ENCODE results near the gene CACNA1H.
"Not testable (repeated sequence)": the region's sequence is repeated elsewhere in the genome, so short reads cannot be mapped to it uniquely, and the experiment has no call there.

Gene CACNA1H

DNA sequence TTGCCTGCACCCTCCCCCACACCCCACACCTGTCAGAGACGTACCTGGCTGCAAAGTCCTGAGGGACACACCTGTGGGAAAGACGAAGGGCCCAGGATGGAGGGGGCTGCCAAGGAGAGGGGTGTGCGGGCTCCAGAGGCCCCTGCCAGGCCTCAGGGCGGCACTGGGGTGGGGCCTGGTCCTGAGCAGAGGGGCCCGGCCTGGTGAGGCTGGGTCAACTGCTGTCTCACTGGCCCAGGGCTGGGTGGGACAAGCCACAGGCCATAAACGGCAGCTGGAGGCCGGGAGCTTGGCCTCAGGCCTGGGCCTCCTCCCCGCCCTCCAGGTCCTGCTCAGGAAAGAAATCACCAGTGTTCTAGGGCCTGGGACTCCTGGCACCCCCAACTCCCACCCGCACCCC is 71.7 kb downstream of the CACNA1H start:
- DNase-seq (ENCODE audit: low read depth, low spot score) = no peak

GRCh38 chr16:1225051-1225451 is 72.1 kb downstream of the CACNA1H start, which contains the start of gene TPSG1:
Gene TPSG1, minus strand, starts transcription at chr16:1225268. Its CDS starts 16 bp downstream, at chr16:1225252.
- DNase-seq (ENCODE audit: low read depth, low spot score) = no peak

DNA sequence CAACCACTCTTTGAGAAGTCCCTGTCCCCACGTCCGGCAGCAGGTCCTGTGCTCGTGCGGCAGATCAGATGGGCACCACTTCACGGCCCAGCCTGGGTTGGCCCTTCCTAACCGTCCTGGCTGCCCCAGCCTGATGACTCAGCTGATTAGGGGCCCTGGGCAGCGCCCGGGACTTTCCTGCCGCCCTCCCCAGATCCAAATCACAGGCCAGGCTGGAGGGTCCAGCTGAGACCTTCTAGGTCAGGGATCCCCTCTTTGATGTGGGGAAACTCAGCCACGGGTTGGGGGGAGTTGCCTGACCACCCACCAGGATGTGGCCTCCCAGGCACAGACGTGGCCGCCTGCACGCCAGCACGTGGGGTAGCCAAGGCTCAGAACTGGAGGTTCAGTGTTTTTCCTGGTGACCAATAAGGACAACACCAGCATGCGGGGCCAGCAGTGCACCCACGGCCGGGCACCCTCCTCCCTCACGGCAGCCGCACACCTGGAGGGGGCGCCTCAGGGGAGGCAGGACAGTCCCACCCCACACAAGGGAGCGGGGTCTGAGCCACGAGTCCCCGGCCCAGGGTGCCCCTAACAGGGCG is 72.9 kb downstream of the CACNA1H start:
- DNase-seq (ENCODE audit: low read depth, low spot score) = not testable (repeated sequence)

DNA sequence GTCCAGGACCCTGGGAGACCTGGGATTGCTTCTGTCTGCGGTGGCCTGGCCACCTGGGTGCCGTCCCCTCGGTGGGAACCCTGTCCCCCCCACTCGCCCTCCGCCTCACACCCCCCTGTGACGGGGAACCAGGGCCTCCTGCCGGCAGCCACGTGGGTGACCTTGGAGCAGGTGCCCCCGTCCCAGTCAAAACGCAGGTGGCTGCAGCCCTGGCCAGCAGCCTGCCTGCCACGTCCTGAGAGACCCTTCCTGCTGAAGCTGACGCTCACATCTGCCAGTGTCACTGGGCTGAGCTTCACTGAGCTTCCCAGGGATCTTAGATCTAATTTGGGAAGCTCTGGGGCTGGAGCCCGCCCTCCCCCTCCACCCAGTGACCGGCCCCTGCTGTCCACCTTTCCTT is 73.8 kb downstream of the CACNA1H start:
- DNase-seq (ENCODE audit: low read depth, low spot score) = not testable (repeated sequence)

DNA sequence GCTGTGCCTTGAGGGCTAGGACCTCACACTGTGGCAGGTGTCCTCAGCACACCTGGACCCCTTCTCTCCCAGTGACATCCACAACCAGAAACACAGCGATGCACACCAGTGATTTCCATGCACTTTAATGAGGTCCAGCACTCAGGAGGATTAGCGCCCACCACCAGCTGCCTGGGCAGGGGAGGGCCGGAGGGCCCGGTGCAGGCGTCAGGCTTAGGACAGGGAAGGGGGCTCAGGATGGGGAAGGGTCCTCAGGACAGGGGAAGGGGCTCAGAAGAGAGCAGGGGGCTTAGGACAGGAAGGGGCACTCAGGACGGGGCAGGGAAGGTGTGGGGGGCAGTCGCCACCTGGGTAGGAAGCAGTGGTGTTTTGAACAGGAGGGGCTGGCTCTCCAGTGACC is 75.3 kb downstream of the CACNA1H start:
- not testable (repeated sequence) for DNase-seq (ENCODE audit: low read depth, low spot score)

DNA sequence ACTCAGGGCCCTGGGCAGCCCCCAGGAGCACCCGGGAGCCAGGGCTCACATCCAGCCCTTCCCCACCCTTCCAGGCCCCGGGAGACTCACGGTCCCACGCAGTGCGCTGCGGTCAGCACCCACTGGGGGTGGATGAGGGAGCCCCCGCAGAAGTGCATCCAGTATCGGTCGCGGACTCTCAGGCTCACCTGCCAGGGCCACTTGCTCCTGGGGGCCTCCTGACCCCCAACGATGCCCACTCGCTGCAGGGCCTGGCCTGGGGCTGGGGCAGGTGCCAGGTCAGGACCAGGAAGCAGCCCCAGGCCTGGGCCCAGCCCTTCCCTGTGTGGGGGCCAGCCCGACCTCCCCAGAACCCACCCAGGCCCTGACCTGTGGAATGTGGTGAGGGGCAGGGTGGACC is 76.6 kb downstream of the CACNA1H start:
- not testable (repeated sequence) for DNase-seq (ENCODE audit: low read depth, low spot score)

- not testable (repeated sequence) for DNase-seq (ENCODE audit: low read depth, low spot score)
These were observed 77.2 kb downstream of the CACNA1H start, which contains the start of gene TPSB2 for GRCh38 chr16:1230084-1230470. Gene TPSB2, minus strand, starts transcription at chr16:1230184. Its CDS starts 233 bp downstream, at chr16:1229951.

- DNase-seq (ENCODE audit: low read depth, low spot score) = not testable (repeated sequence)
These were observed 77.7 kb downstream of the CACNA1H start for GRCh38 chr16:1230471-1231212.

GRCh38 chr16:1231301-1231700 is 78.4 kb downstream of the CACNA1H start:
- not testable (repeated sequence) for DNase-seq (ENCODE audit: low read depth, low spot score)

DNA sequence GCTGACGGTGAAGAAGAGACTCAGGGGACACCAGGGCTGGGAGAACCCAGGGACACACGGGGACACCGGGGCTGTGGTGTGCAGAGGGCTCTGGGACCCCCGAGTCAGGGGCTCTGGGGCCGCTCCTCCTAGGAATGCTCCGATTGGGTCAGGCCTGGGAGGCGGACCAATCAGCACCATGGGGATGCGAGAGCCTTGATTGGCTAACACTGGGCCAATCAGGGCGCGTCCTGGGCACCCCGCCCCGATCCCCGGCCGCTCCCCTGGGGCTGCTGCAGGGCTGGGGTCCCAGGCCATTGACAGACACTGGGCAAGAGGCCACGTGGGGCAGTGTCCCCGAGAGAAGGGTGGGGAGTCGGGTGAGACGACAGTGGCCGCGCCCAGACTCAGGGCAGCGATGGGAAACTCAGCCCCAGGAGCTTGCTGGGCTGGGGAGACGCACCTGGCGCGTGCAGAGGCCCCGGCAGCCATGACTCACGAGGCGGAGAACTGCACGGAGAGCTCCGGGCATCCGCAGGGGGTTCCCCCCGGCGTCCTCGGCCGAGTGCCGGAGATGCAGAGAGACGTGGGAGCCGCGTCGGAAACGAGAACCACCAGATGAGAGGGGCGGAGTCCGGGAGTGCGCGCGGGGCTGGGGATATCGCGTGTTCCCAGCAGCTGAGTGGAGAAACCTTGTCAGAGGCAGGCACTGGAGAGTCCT is 79.3 kb downstream of the CACNA1H start:
- not testable (repeated sequence) for DNase-seq (ENCODE audit: low read depth, low spot score)

DNA sequence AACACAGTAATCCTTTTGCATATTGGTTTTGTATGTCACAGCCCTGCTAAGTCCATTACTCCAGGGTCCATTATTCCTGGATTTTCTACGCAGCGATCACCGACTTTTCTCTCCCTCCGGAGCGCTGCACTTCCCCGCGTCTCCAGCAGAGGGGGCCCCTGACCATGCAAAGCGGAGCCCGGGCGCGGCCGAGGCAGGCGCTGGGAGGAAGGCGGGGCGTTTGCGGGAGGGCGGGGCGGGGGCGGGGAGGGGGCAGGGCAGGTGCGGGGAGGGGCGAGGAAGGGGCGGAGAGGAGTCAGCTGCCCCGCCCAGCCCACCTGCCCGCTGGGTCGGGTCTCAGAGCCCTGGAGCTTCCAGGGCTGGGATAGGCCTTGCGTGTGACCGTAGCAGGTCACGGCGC is 83.8 kb downstream of the CACNA1H start:
- DNase-seq (ENCODE audit: low read depth, low spot score) = not testable (repeated sequence)

- no peak for DNase-seq (ENCODE audit: low read depth, low spot score)
These were observed 85.1 kb downstream of the CACNA1H start for GRCh38 chr16:1237990-1238389.

DNA sequence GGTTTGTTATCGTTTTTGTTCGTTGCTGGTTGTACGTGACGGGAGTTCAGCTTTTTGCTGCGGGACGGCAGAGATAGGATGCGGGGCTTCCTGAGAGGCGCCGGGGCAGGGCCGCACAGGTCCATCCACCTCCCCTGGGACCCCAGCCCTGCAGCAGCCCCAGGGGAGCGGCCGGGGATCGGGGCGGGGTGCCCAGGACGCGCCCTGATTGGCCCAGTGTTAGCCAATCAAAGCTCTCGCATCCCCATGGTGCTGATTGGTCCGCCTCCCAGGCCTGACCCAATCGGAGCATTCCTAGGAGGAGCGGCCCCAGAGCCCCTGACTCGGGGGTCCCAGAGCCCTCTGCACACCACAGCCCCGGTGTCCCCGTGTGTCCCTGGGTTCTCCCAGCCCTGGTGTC is 86.0 kb downstream of the CACNA1H start:
- not testable (repeated sequence) for DNase-seq (ENCODE audit: low read depth, low spot score)

DNA sequence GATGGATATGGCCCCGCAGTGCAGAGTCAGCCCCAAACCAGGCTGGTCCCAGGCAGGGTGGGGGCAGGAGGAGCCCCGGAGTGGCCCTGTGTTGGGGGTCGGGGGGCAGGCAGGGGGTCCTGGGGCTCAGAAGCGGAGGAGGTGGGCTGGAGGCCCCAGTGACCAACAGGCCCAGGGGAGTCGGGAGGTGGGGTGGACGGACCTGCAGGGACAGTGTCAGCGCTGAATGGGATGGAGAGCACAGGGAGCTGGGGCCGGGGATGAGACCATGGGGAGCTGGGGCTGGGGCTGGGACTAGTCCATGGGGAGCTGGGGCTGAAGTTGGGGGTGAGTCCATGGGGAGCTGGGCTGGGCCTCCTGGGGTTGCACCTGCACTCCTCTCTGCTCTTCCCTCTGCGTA is 86.7 kb downstream of the CACNA1H start:
- DNase-seq (ENCODE audit: low read depth, low spot score) = not testable (repeated sequence)

GRCh38 chr16:1240436-1240835 is 87.5 kb downstream of the CACNA1H start, which contains the start of gene TPSAB1:
Gene TPSAB1, plus strand, starts transcription at chr16:1240705. Its CDS starts 234 bp downstream, at chr16:1240939.
- not testable (repeated sequence) for DNase-seq (ENCODE audit: low read depth, low spot score)

DNA sequence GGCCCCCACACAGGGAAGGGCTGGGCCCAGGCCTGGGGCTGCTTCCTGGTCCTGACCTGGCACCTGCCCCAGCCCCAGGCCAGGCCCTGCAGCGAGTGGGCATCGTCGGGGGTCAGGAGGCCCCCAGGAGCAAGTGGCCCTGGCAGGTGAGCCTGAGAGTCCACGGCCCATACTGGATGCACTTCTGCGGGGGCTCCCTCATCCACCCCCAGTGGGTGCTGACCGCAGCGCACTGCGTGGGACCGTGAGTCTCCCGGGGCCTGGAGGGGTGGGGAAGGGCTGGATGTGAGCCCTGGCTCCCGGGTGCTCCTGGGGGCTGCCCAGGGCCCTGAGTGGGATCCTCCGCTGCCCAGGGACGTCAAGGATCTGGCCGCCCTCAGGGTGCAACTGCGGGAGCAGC is 88.2 kb downstream of the CACNA1H start:
- not testable (repeated sequence) for DNase-seq (ENCODE audit: low read depth, low spot score)

DNA sequence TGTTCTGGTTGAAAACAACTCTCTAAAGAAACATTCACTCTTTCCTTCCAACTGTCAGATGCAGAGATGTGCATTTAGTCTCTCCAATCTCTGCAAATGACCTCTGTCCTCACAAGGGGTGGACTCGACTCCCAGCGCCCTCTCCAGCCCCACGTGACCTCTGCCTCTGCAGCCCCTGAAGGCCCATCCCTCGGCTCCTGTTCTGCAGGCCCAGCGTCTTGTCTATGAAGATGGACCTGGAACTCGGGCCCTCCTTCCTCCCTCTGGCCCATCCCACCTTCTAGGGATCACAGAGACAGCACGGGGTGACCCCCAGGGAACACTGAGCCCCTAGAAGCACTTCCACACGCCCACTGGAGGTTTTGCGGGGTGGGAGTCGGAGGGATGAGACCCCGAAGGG is 90.5 kb downstream of the CACNA1H start:
- DNase-seq (ENCODE audit: low read depth, low spot score) = not testable (repeated sequence)

- not testable (repeated sequence) for DNase-seq (ENCODE audit: low read depth, low spot score)
These were observed 91.3 kb downstream of the CACNA1H start for GRCh38 chr16:1243907-1244850.

DNA sequence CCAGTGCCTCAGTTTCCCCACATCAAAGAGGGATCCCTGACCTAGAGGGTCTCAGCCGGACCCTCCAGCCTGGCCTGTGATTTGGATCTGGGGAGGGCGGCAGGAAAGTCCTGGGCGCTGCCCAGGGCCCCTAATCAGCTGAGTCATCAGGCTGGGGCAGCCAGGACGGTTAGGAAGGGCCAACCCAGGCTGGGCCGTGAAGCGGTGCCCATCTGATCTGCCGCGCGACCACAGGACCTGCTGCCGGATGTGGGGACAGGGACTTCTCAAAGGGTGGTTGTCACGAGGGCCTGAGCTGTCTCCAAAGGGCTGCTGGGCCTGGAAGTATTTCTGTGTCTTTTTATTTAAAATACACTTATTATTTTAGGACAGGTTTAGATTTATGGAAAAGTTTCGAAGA is 92.0 kb downstream of the CACNA1H start:
- no peak for DNase-seq (ENCODE audit: low read depth, low spot score)

DNA sequence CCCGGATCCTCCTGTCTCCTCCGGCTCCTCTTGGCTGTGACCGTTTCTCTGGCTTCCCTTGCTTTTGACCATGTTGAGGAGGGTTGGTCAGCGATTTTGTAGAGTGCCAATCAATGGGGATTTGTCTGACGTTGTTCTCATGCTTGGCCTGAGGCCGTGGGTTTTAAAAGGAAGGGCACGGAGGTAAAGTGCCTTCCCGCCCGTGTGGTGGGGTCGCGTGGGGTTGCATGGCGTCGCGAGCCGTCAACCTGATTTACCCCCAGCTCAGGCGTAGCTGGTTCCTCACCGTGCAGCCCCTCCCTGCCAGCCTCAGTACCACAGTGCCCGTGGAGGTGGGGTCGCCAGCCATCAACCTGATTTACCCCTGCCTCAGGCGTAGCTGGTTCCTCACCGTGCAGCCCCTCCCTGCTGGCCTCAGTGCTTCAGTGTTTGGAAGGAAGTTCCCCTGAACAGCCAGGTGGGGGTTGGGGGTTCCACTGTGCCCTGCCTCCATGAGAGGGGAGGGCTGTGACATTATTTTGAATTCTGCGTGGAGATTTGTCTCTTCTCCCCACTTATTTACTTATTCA is 92.6 kb downstream of the CACNA1H start:
- DNase-seq (ENCODE audit: low read depth, low spot score) = no peak
